HG02884 (cell line): ENCODE data around the gene REV3L.
"Not testable (repeated sequence)": the region's sequence is repeated elsewhere in the genome, so short reads cannot be mapped to it uniquely, and the experiment has no call there.

ENCODE experiments used
- ATAC-seq: cut with Tn5 transposase; IDR thresholded peaks from one replicate; pipeline ENCODE4 v1.9.1; 2021; ENCODE audit warnings: mild to moderate bottlenecking, moderate library complexity; ENCODE audit not compliant: unreplicated experiment

REV3L gene

GRCh38 chr6:111306104-111306888 is 176.7 kb downstream of the REV3L start:
- ATAC-seq, result no peak

- peak; percentile 65 for ATAC-seq
Observed at GRCh38 chr6:111301946-111302345, 181.1 kb downstream of the REV3L start.

GRCh38 chr6:111300938-111301800 is 181.8 kb downstream of the REV3L start:
- ATAC-seq, result not testable (repeated sequence)

GRCh38 chr6:111297776-111298175 is 185.2 kb downstream of the REV3L start:
- no peak for ATAC-seq

- no peak for ATAC-seq
Observed at GRCh38 chr6:111294374-111294967, 188.5 kb downstream of the REV3L start.

- peak; percentile 24 for ATAC-seq
Observed at GRCh38 chr6:111291336-111292259, 191.4 kb downstream of the REV3L start.

- ATAC-seq, result peak; percentile 88
Observed at GRCh38 chr6:111290689-111291335, 192.2 kb downstream of the REV3L start.

GRCh38 chr6:111284356-111284755 is 198.7 kb downstream of the REV3L start:
- not testable (repeated sequence) for ATAC-seq

GRCh38 chr6:111283707-111284106 is 199.3 kb downstream of the REV3L start:
- no peak for ATAC-seq

- no peak for ATAC-seq
Observed at GRCh38 chr6:111282515-111282914, 200.5 kb downstream of the REV3L start.

- ATAC-seq, result no peak
Observed at GRCh38 chr6:111280445-111280955, 202.5 kb downstream of the REV3L start.

- ATAC-seq, result no peak
Observed at GRCh38 chr6:111278731-111279130, 204.3 kb downstream of the REV3L start.

- ATAC-seq, result no peak
Observed at GRCh38 chr6:111277819-111278218, 205.2 kb downstream of the REV3L start.

- ATAC-seq, result no peak
Observed at GRCh38 chr6:111276736-111277135, 206.3 kb downstream of the REV3L start.

GRCh38 chr6:111276335-111276734 is 206.7 kb downstream of the REV3L start:
- ATAC-seq, result no peak

GRCh38 chr6:111274593-111275217 is 208.3 kb downstream of the REV3L start:
- ATAC-seq, result no peak

- ATAC-seq, result no peak
Observed at GRCh38 chr6:111270121-111270520, 212.9 kb downstream of the REV3L start.

GRCh38 chr6:111269401-111269970 is 213.5 kb downstream of the REV3L start:
- no peak for ATAC-seq

GRCh38 chr6:111267764-111268333 is 215.2 kb downstream of the REV3L start:
- ATAC-seq, result no peak
